HG02885 (cell line): ENCODE measurements around the gene RPL19.

ENCODE experiments used
- ATAC-seq: cut with Tn5 transposase; IDR thresholded peaks from one replicate; pipeline ENCODE4 v1.9.1; 2021; ENCODE audit warnings: mild to moderate bottlenecking; ENCODE audit not compliant: unreplicated experiment, poor library complexity

RPL19 gene

GRCh38 chr17:39170558-39170957 lies 29.5 kb upstream of the RPL19 start:
- ATAC-seq = no peak

- no peak for ATAC-seq
Observed at GRCh38 chr17:39171933-39172332, 28.1 kb upstream of the RPL19 start.

- ATAC-seq = no peak
Observed at GRCh38 chr17:39173080-39173479, 27.0 kb upstream of the RPL19 start.

GRCh38 chr17:39173526-39174274 lies 26.4 kb upstream of the RPL19 start:
- ATAC-seq = no peak

GRCh38 chr17:39174920-39175694 lies 25.0 kb upstream of the RPL19 start:
- ATAC-seq = no peak

- ATAC-seq = no peak
Observed at GRCh38 chr17:39175695-39176093, 24.4 kb upstream of the RPL19 start.

GRCh38 chr17:39177256-39177655 lies 22.8 kb upstream of the RPL19 start:
- ATAC-seq = no peak

- no peak for ATAC-seq
Observed at GRCh38 chr17:39178536-39178935, 21.5 kb upstream of the RPL19 start.

- ATAC-seq = no peak
Observed at GRCh38 chr17:39181303-39181702, 18.8 kb upstream of the RPL19 start.

- no peak for ATAC-seq
Observed at GRCh38 chr17:39183045-39183444, 17.0 kb upstream of the RPL19 start.

- ATAC-seq = no peak
Observed at GRCh38 chr17:39183720-39184119, 16.4 kb upstream of the RPL19 start.

- ATAC-seq = no peak
Observed at GRCh38 chr17:39186481-39187002, 13.5 kb upstream of the RPL19 start.

GRCh38 chr17:39187152-39187830 lies 12.8 kb upstream of the RPL19 start:
- no peak for ATAC-seq

- no peak for ATAC-seq
Observed at GRCh38 chr17:39191750-39192510, 8.2 kb upstream of the RPL19 start.

- ATAC-seq = no peak
Observed at GRCh38 chr17:39192901-39193300, 7.2 kb upstream of the RPL19 start.

- ATAC-seq = no peak
Observed at GRCh38 chr17:39193346-39193745, 6.7 kb upstream of the RPL19 start.

GRCh38 chr17:39194089-39194984 lies 5.7 kb upstream of the RPL19 start:
- ATAC-seq = no peak

GRCh38 chr17:39194985-39195524 lies 5.0 kb upstream of the RPL19 start:
- no peak for ATAC-seq

- no peak for ATAC-seq
Observed at GRCh38 chr17:39195568-39196160, 4.4 kb upstream of the RPL19 start.
